ENCODE results near the gene ZNF205. TPM values are rescaled to one million over a fixed set of nuclear protein-coding genes. Genes with fewer than 3 reads are reported as not detected.

Gene ZNF205
- total RNA-seq (2022; extraction: Qiagen RNA extraction; ENCODE audit: low read depth): 10.8 to 15.4 TPM (median 14.6 TPM) in 5 replicates

GRCh38 chr16:3112058-3112880, at the start of gene ZNF205:
TSS of gene ZNF205 (plus strand) at chr16:3112586. CDS start at chr16:3113431, 845 bp downstream.

GRCh38 chr16:3065069-3065741, 47.2 kb upstream of the ZNF205 start, which contains the start of gene IL32:
TSS of gene IL32 (plus strand) at chr16:3065640. CDS start at chr16:3065812, 172 bp downstream.

GRCh38 chr16:3098459-3099394, 13.7 kb upstream of the ZNF205 start, which contains the start of gene ZSCAN10:
TSS of gene ZSCAN10 (minus strand) at chr16:3099294. CDS start at chr16:3092937, 6,357 bp downstream.

GRCh38 chr16:3134338-3135125, 22.1 kb downstream of the ZNF205 start, which contains the start of gene ZNF213:
TSS of gene ZNF213 (plus strand) at chr16:3135029. CDS start at chr16:3137281, 2,252 bp downstream.

Other genes starting within 250 kb of the ZNF205 start
- 46.6 to 54.3 TPM (median 52.3 TPM) in 5 replicates for gene FLYWCH2, start 229.4 kb upstream of the ZNF205 start, total RNA-seq (2022; extraction: Qiagen RNA extraction; ENCODE audit: low read depth)
- gene FLYWCH1, start 200.7 kb upstream of the ZNF205 start, total RNA-seq (2022; extraction: Qiagen RNA extraction; ENCODE audit: low read depth): 19.4 to 31.3 TPM (median 26.1 TPM) in 5 replicates
- gene KREMEN2, start 148.3 kb upstream of the ZNF205 start, total RNA-seq (2022; extraction: Qiagen RNA extraction; ENCODE audit: low read depth): 1.3 to 3.0 TPM (median 2.3 TPM) in 5 replicates
- 32.0 to 45.1 TPM (median 41.2 TPM) in 5 replicates for gene PAQR4, start 143.2 kb upstream of the ZNF205 start, total RNA-seq (2022; extraction: Qiagen RNA extraction; ENCODE audit: low read depth)
- 65.1 to 89.9 TPM (median 84.9 TPM) in 5 replicates for gene PKMYT1, start 132.1 kb upstream of the ZNF205 start, total RNA-seq (2022; extraction: Qiagen RNA extraction; ENCODE audit: low read depth)
- gene CLDN9, start 99.7 kb upstream of the ZNF205 start, total RNA-seq (2022; extraction: Qiagen RNA extraction; ENCODE audit: low read depth): 0.23 to 0.48 TPM (median 0.29 TPM) in 5 replicates
- gene CLDN6, start 94.4 kb upstream of the ZNF205 start, total RNA-seq (2022; extraction: Qiagen RNA extraction; ENCODE audit: low read depth): 0.24 to 0.57 TPM (median 0.48 TPM) in 5 replicates
- 446 to 645 TPM (median 558 TPM) in 5 replicates for gene TNFRSF12A, start 92.2 kb upstream of the ZNF205 start, total RNA-seq (2022; extraction: Qiagen RNA extraction; ENCODE audit: low read depth)
- 212 to 248 TPM (median 240 TPM) in 5 replicates for gene HCFC1R1, start 88.6 kb upstream of the ZNF205 start, total RNA-seq (2022; extraction: Qiagen RNA extraction; ENCODE audit: low read depth)
- 25.3 to 35.1 TPM (median 31.9 TPM) in 5 replicates for gene THOC6, start 88.6 kb upstream of the ZNF205 start, total RNA-seq (2022; extraction: Qiagen RNA extraction; ENCODE audit: low read depth)
- gene BICDL2, start 75.6 kb upstream of the ZNF205 start, total RNA-seq (2022; extraction: Qiagen RNA extraction; ENCODE audit: low read depth): not detected in 5 replicates
- 0.81 to 1.2 TPM (median 0.90 TPM) in 5 replicates for gene MMP25, start 66.0 kb upstream of the ZNF205 start, total RNA-seq (2022; extraction: Qiagen RNA extraction; ENCODE audit: low read depth)
- 21.6 to 35.8 TPM (median 29.8 TPM) in 5 replicates for gene IL32, start 46.9 kb upstream of the ZNF205 start, total RNA-seq (2022; extraction: Qiagen RNA extraction; ENCODE audit: low read depth)
- gene ZSCAN10, start 13.3 kb upstream of the ZNF205 start, total RNA-seq (2022; extraction: Qiagen RNA extraction; ENCODE audit: low read depth): 0.33 TPM in 1 of 5 replicates, not detected in the others
- 9.1 to 12.0 TPM (median 11.5 TPM) in 5 replicates for gene ZNF213, start 22.4 kb downstream of the ZNF205 start, total RNA-seq (2022; extraction: Qiagen RNA extraction; ENCODE audit: low read depth)
- gene OR1F1, start 75.6 kb downstream of the ZNF205 start, total RNA-seq (2022; extraction: Qiagen RNA extraction; ENCODE audit: low read depth): 0.18 to 0.67 TPM (median 0.35 TPM) in 4 of 5 replicates, not detected in the other
- 7.9 to 8.4 TPM (median 8.2 TPM) in 5 replicates for gene ZNF200, start 122.6 kb downstream of the ZNF205 start, total RNA-seq (2022; extraction: Qiagen RNA extraction; ENCODE audit: low read depth)
- 0.16 TPM in 1 of 5 replicates, not detected in the others for gene MEFV, start 144.0 kb downstream of the ZNF205 start, total RNA-seq (2022; extraction: Qiagen RNA extraction; ENCODE audit: low read depth)
- 34.5 to 40.6 TPM (median 38.5 TPM) in 5 replicates for gene ZNF263, start 170.9 kb downstream of the ZNF205 start, total RNA-seq (2022; extraction: Qiagen RNA extraction; ENCODE audit: low read depth)
- 0.73 to 1.7 TPM (median 1.2 TPM) in 5 replicates for gene TIGD7, start 192.8 kb downstream of the ZNF205 start, total RNA-seq (2022; extraction: Qiagen RNA extraction; ENCODE audit: low read depth)
- 9.1 to 11.4 TPM (median 10.3 TPM) in 5 replicates for gene ZNF75A, start 192.9 kb downstream of the ZNF205 start, total RNA-seq (2022; extraction: Qiagen RNA extraction; ENCODE audit: low read depth)
- gene OR2C1, start 243.3 kb downstream of the ZNF205 start, total RNA-seq (2022; extraction: Qiagen RNA extraction; ENCODE audit: low read depth): not detected in 5 replicates